GM12874 (cell line): ENCODE measurements around the gene ABTB2.

Experiments used
- TF ChIP-seq, protein P1 (sequence below): IDR thresholded peaks from 2 replicates; pipeline ENCODE4 v1.5.1; 2011; ENCODE audit warnings: low read depth, mild to moderate bottlenecking, control low read depth, low read length, moderate library complexity; ENCODE audit not compliant: insufficient read depth

Gene ABTB2

DNA sequence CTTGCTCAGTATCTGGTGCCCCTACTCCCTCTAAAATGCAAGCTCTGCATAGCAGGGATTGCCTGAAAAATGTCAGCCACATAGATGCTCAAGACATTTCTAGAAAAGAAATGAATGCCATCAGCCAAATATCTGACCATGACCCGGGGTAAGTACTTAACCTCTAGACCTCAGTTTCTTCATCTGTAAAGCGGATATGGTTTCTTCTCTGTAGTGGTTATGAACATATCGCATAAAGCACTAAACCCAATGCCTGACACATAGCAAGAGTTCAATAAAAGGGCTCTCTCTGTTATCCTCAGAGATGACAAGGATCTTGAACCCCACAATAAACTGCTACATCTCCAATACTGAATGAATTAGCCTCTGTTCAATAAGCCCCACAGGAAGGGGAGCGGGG, 122.6 kb downstream of the ABTB2 start:
- TF ChIP-seq, protein P1, sequence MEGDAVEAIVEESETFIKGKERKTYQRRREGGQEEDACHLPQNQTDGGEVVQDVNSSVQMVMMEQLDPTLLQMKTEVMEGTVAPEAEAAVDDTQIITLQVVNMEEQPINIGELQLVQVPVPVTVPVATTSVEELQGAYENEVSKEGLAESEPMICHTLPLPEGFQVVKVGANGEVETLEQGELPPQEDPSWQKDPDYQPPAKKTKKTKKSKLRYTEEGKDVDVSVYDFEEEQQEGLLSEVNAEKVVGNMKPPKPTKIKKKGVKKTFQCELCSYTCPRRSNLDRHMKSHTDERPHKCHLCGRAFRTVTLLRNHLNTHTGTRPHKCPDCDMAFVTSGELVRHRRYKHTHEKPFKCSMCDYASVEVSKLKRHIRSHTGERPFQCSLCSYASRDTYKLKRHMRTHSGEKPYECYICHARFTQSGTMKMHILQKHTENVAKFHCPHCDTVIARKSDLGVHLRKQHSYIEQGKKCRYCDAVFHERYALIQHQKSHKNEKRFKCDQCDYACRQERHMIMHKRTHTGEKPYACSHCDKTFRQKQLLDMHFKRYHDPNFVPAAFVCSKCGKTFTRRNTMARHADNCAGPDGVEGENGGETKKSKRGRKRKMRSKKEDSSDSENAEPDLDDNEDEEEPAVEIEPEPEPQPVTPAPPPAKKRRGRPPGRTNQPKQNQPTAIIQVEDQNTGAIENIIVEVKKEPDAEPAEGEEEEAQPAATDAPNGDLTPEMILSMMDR: no peak

DNA sequence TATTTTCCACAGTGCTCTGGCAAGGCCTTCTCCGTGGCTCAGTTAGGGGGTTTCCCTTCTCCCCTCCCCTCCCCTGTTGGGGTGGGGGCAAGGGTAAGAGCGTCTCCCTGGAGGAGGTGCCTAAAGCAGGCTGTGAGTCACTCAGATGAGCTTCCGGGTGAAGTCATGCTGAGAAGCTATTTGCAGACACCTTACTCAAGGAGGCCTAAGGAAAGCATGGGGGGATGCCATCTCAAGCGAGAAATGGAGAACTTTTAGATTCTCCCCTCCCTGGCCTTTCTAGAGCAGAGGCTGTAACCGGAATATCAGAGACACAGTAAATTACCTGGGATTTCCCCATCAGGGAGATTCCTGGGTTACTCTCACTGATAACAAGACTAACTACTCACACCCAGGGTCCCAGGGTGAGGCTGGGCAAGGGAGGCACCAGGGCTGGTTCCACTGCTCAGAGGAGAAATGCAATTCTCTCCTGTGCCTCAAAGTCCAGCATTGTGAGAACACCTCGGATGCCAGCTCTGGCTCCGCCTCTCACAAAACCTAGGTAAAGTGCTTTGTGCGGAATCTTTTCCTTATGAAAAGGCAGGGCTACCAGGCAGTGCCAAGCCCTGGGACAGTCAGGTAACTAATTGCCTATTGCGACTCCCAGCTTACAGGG, 123.6 kb downstream of the ABTB2 start:
- TF ChIP-seq, protein P1: no peak

DNA sequence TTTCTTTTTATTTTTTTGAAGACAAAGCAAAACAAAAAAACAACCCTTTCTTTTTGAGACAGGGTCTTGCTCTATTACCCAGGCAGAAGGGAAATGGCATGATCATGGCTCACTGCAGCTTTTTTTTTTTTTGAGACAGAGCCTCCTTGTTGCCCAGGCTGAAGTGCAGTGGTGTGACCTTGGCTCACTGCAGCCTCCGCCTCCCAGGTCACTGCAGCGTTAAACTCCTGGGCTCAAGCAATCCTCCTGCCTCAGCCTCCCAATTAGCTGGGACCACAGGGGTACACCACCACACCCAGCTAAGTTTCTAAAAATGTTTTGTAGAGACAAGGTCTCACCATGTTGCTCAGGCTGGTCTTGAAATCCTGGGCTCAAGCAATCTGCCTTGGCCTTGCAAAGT, 124.6 kb downstream of the ABTB2 start:
- TF ChIP-seq, protein P1: no peak

DNA sequence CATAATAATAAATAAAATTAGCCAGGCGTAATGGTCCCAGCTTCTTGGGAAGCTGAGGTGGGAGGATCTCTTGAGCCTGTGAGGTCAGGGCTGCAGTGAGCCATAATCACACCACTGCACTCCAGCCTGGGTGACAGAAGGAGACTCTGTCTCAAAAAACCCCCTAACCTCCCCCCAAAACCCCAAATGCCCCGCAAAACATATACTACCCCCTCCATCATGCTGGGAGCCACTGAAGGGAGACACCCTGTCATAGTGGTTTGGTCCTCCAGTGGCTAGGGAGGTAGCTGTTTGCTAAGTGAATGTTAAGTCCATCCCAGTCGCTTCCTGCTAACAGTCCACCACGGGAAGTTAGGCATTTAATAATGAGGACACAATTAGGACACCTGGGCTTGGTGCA, 125.0 kb downstream of the ABTB2 start:
- TF ChIP-seq, protein P1: no peak

DNA sequence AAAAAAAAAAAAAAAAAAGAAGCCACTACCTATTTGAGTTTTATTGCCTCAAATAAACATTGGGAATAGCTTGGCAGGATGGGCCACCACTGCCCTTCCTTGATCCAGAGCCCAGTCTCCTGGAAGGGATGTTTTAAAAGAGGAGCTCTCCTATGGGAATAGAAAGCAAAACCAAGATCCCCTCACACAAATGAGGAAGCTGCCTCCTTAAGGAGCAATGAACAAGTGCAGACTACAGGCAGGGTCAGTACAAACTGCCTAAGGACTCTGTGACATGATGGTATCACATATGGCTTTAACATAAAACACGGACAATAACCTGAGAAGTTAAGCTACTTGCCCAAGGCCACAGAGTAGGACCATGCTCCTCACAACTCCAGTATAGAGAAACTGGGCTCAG, 131.6 kb downstream of the ABTB2 start:
- TF ChIP-seq, protein P1: no peak

DNA sequence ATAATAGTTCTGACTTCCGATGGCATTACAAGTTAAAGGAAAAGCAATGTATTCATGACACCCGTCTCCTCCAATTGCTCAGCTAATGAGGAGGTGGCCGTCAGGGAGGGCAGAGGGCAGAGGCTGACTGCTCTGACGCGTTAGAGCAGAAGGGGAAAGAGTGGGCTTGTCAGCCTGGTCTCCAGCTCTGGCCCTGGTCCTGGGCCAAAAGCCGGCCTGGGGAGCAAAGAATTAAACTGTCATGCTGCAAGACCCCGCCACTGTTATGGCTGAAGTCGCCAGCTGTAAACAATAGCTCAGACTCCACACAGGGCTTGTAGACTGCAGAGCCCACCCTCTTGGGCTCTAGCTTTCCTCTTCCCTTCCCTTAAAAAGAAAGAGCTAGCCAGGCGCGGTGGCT, 132.7 kb downstream of the ABTB2 start:
- TF ChIP-seq, protein P1: no peak

DNA sequence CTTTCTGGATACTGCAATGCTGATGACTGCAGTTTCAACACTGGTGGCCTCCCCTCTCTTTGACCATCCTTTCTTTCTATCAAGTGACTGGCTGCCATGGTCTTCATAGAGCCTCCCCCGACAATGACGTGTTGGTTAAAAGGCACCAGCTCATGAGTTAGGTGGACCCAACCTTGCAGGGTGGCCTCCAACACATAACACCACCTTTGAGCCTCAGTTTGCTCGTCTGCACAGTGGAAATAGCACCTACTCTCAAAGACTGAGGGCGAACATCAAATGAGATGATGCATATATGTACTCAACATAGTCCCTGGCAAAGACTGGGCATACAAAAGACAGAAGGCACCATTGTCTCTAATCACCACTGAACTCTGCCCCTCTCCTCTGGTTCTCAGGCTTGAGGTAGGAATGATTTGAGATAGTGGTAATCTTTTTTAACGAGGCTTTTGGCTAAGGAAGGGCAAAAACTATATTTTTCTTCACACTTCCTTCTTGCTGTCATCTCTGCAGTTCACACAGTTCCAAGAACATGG, 133.3 kb downstream of the ABTB2 start:
- TF ChIP-seq, protein P1: no peak

DNA sequence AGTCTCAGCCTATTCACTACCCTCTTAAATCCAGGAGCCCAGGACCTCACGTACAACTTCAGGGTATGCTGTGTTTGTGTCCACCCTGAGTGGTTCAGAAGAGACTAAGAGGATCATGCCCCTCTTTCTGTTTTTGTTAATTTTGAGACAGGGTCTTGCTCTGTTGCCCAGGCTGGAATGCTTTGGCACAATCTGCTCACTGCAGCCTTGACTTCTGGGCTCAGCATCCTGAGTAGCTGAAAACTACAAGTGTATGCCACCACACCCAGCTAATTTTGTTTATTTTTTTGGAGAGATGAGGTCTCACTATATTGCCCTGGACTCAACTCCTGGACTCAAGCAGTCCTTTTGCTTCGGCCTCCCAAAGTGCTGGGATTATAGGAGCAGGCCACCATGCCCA, 133.9 kb downstream of the ABTB2 start:
- TF ChIP-seq, protein P1: no peak
